Peyer's patch (tissue), 4 donors: ENCODE results near the gene FNDC3B.

Experiments used
- POLR2A ChIP-seq, 2 donors: fragments of 450-650 bp; IDR thresholded peaks; one replicate each; pipeline ENCODE4 v1.5.1; 2017; ENCODE audit warnings: antibody characterized with exemption in 2 of 2, mild to moderate bottlenecking in 2 of 2, moderate library complexity in 2 of 2
- TF ChIP-seq, protein P1 (sequence below), 6 experiments: fragments of 450-650 bp in 4 of 6; fragments of 200-600 bp in 2 of 6; sonication (generic) in 1 of 6; IDR thresholded peaks; one replicate each; pipeline ENCODE4 v1.5.1; 2017 to 2019; ENCODE audit warnings: antibody characterized with exemption in 6 of 6, mild to moderate bottlenecking in 3 of 6, moderate library complexity in 1 of 6

DNA sequence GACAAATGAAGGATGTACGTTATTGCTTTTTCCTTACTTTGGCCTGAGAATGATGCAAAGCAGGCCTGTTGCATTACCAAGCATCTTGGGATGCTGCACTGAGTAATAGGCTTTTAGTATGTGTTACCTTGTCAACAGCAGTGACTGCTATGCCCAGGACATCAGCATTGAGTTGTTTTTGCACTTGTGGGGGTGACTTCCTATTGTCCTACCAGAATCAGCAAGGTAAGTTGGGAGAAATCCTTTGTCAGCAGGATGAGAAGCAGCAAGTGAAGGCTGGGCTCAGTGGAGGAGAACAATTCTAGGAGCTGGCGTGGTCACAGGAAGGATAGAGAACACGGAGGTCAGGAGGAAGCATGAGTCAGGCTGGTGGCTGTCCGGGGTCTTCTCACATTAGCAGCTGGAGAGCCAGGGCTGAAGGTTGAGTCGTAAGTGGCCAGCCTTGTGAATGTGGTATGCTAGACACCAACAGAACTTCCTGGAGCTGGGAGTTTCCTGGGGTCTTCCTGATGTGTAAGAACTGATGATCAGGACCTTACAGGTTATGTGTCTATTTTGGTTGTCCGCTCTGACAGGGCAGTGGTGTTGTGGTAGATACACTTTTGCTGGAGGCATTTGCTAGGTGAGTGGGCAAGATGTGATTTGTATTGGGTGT lies 142.7 kb downstream of the FNDC3B start:
- TF ChIP-seq POLR2A (IDR thresholded peaks at IDR 0.05): no peak
- TF ChIP-seq, protein P1, sequence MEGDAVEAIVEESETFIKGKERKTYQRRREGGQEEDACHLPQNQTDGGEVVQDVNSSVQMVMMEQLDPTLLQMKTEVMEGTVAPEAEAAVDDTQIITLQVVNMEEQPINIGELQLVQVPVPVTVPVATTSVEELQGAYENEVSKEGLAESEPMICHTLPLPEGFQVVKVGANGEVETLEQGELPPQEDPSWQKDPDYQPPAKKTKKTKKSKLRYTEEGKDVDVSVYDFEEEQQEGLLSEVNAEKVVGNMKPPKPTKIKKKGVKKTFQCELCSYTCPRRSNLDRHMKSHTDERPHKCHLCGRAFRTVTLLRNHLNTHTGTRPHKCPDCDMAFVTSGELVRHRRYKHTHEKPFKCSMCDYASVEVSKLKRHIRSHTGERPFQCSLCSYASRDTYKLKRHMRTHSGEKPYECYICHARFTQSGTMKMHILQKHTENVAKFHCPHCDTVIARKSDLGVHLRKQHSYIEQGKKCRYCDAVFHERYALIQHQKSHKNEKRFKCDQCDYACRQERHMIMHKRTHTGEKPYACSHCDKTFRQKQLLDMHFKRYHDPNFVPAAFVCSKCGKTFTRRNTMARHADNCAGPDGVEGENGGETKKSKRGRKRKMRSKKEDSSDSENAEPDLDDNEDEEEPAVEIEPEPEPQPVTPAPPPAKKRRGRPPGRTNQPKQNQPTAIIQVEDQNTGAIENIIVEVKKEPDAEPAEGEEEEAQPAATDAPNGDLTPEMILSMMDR (IDR thresholded peaks at IDR 0.05): no peak
